Erythroblast (primary cell): ENCODE results near the gene NTNG2.
A peak's percentile ranks its signal among the peaks of the same experiment; 100 is the strongest.

Experiments
- DNase-seq, 2 experiments: peaks; one replicate each; lab custom pipeline; 2025; lab: John Stamatoyannopoulos, UW
- GATA1 ChIP-seq: IDR thresholded peaks from 2 replicates; pipeline ENCODE4 v1.6.1; 2011; ENCODE audit warnings: low read depth, mild to moderate bottlenecking, control low read depth, low read length, moderate library complexity
- POLR2A ChIP-seq: IDR thresholded peaks from 2 replicates; pipeline ENCODE4 v1.6.1; 2011; ENCODE audit warnings: mild to moderate bottlenecking, low read length

The NTNG2 gene

GRCh38 chr9:132274861-132275260, 113.0 kb downstream of the NTNG2 start:
- no peak for DNase-seq
- no peak for TF ChIP-seq POLR2A
- no peak for TF ChIP-seq GATA1

GRCh38 chr9:132283165-132283564, 121.3 kb downstream of the NTNG2 start:
- no peak for DNase-seq
- TF ChIP-seq GATA1: no peak
- no peak for TF ChIP-seq POLR2A

- DNase-seq: no peak
- no peak for TF ChIP-seq POLR2A
- no peak for TF ChIP-seq GATA1
These were observed 122.0 kb downstream of the NTNG2 start for GRCh38 chr9:132283863-132284262.

- no peak for DNase-seq
- TF ChIP-seq POLR2A (no peak), GATA1 (no peak)
These were observed 125.5 kb downstream of the NTNG2 start for GRCh38 chr9:132287256-132287760.

- DNase-seq: no peak
- TF ChIP-seq POLR2A (no peak), GATA1 (no peak)
These were observed 126.5 kb downstream of the NTNG2 start for GRCh38 chr9:132288361-132288760.

GRCh38 chr9:132288966-132289365, 127.1 kb downstream of the NTNG2 start:
- peak; percentile 36 to 58 for DNase-seq
- TF ChIP-seq POLR2A: no peak
- no peak for TF ChIP-seq GATA1

- no peak for DNase-seq
- no peak for TF ChIP-seq POLR2A
- no peak for TF ChIP-seq GATA1
These were observed 131.4 kb downstream of the NTNG2 start for GRCh38 chr9:132293145-132293721.
